Measurements from ENCODE around the gene PAQR5.
A peak's percentile ranks its signal among the peaks of the same experiment; 100 is the strongest.

The PAQR5 gene

GRCh38 chr15:69394556-69395282 is 96.0 kb downstream of the PAQR5 start:
- peak; percentile 87 for DNase-seq

- DNase-seq = no peak
Observed at GRCh38 chr15:69395460-69395859, 96.7 kb downstream of the PAQR5 start.

GRCh38 chr15:69395991-69396390 is 97.3 kb downstream of the PAQR5 start:
- no peak for DNase-seq

GRCh38 chr15:69398491-69398891 is 99.8 kb downstream of the PAQR5 start:
- DNase-seq = peak; percentile 52

- DNase-seq = no peak
Observed at GRCh38 chr15:69400850-69401249, 102.1 kb downstream of the PAQR5 start.

GRCh38 chr15:69402816-69403215 is 104.1 kb downstream of the PAQR5 start:
- no peak for DNase-seq

GRCh38 chr15:69403594-69403993 is 104.9 kb downstream of the PAQR5 start:
- no peak for DNase-seq

- DNase-seq = no peak
Observed at GRCh38 chr15:69405110-69405509, 106.4 kb downstream of the PAQR5 start.

GRCh38 chr15:69407719-69408400 is 109.1 kb downstream of the PAQR5 start:
- DNase-seq = peak; percentile 13

- no peak for DNase-seq
Observed at GRCh38 chr15:69408841-69409240, 110.1 kb downstream of the PAQR5 start.

- peak; percentile 64 for DNase-seq
Observed at GRCh38 chr15:69410248-69410874, 111.6 kb downstream of the PAQR5 start.

- no peak for DNase-seq
Observed at GRCh38 chr15:69412274-69412673, 113.6 kb downstream of the PAQR5 start.

GRCh38 chr15:69412701-69413100 is 114.0 kb downstream of the PAQR5 start:
- no peak for DNase-seq

- peak; percentile 97 for DNase-seq
Observed at GRCh38 chr15:69413822-69414700, 115.3 kb downstream of the PAQR5 start, which contains the start of gene KIF23. Gene KIF23 (plus strand): TSS chr15:69414349. CDS start chr15:69414466, 117 bp downstream.

GRCh38 chr15:69414701-69415167 is 116.0 kb downstream of the PAQR5 start:
- peak; percentile 68 for DNase-seq

- no peak for DNase-seq
Observed at GRCh38 chr15:69415381-69415780, 116.7 kb downstream of the PAQR5 start.

- DNase-seq = no peak
Observed at GRCh38 chr15:69417581-69417980, 118.9 kb downstream of the PAQR5 start.

GRCh38 chr15:69421498-69421897 is 122.8 kb downstream of the PAQR5 start:
- no peak for DNase-seq

- no peak for DNase-seq
Observed at GRCh38 chr15:69422336-69422895, 123.7 kb downstream of the PAQR5 start.

- DNase-seq = no peak
Observed at GRCh38 chr15:69424001-69424400, 125.3 kb downstream of the PAQR5 start.

- DNase-seq = no peak
Observed at GRCh38 chr15:69424748-69425413, 126.2 kb downstream of the PAQR5 start.

- DNase-seq = no peak
Observed at GRCh38 chr15:69433831-69434230, 135.1 kb downstream of the PAQR5 start.

Data from hematopoietic multipotent progenitor cell treated with erythropoietin and hydrocortisone succinate and interleukin-3 and kit ligand, for 6 days (in vitro differentiated cells).